Activated naive CD4-positive, alpha-beta T cell treated with anti-CD3 and anti-CD28 coated beads for 36 hours (primary cell): ENCODE results near the gene CLTCL1. TPM values are rescaled to one million over a fixed set of nuclear protein-coding genes. Genes with fewer than 3 reads are reported as not detected.
"Not testable (repeated sequence)": the region's sequence is repeated elsewhere in the genome, so short reads cannot be mapped to it uniquely, and the experiment has no call there.

Experiments
- CTCF ChIA-PET: fragments of 350-600 bp; sonication (Branson Sonifier 250); formaldehyde crosslinking; loops from one replicate; lab custom pipeline; 2021; ENCODE audit warnings: antibody characterized with exemption; lab: Charles Lee
- DNase-seq: peaks from one replicate; pipeline ENCODE4 v3.0.0-alpha.2; 2020
- H3K27ac Mint-ChIP-seq: one replicate; pipeline ENCODE4 v1.8.0; 2021; ENCODE audit warnings: mild to moderate bottlenecking, mixed read lengths
- H3K27me3 Mint-ChIP-seq: one replicate; pipeline ENCODE4 v1.8.0; 2021; ENCODE audit warnings: low read depth, mixed read lengths
- H3K36me3 Mint-ChIP-seq: one replicate; pipeline ENCODE4 v1.8.0; 2021; ENCODE audit warnings: low read depth, mixed read lengths
- H3K4me1 Mint-ChIP-seq: one replicate; pipeline ENCODE4 v1.8.0; 2021; ENCODE audit warnings: low read depth, mixed read lengths
- H3K4me3 Mint-ChIP-seq: one replicate; pipeline ENCODE4 v1.8.0; 2021; ENCODE audit warnings: mild to moderate bottlenecking, moderate library complexity, mixed read lengths
- H3K9me3 Mint-ChIP-seq: one replicate; pipeline ENCODE4 v1.8.0; 2021; ENCODE audit warnings: mixed read lengths
- intact Hi-C: fragments of 100-400 bp; cut with micrococcal nuclease; formaldehyde crosslinking; loops from one replicate; pipeline ENCODE4 v1.15.1; 2023
- total RNA-seq, 2 experiments: library from RNA; stranded (reverse); gene quantifications; one replicate each; pipeline ENCODE4 v1.2.3, GENCODE V29; 2021

Gene CLTCL1
- total RNA-seq, 2 experiments from 2014 or later: 0.57 to 1.0 TPM

DNA sequence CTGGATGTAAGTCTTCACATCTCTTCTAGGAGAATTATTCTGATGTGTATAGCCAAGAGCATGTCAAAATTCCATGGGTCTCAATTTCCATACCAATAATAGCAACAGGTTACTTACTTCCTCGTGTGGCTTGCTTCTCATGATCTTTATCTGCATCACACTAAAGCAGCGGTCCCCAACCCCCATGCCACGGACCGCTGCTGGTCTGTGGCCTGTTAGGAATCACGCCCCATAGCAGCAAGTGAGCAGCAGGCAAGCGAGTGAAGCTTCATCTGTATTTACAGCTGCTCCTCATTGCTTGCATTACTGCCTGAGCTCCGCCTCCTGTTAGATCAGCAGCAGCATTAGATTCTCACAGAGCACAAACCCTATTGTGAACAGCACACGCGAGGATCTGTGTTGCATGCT lies 84.1 kb downstream of the CLTCL1 start:
- H3K36me3 Mint-ChIP-seq: no peaks in the 10 kb centered on the region
- no peak for DNase-seq
- intact Hi-C loops: no loop called here
- no peak overlapping the region for H3K27ac Mint-ChIP-seq
- no peaks in the 10 kb centered on the region for H3K4me1 Mint-ChIP-seq
- H3K4me3 Mint-ChIP-seq: no peak overlapping the region
- CTCF ChIA-PET: interaction anchor here (0.9 kb wide), 1 partner anchor 23 kb away, joined by 3 read pairs; no protein-coding TSS in a partner anchor
- H3K27me3 Mint-ChIP-seq: no peaks in the 10 kb centered on the region
- no peaks in the 10 kb centered on the region for H3K9me3 Mint-ChIP-seq

DNA sequence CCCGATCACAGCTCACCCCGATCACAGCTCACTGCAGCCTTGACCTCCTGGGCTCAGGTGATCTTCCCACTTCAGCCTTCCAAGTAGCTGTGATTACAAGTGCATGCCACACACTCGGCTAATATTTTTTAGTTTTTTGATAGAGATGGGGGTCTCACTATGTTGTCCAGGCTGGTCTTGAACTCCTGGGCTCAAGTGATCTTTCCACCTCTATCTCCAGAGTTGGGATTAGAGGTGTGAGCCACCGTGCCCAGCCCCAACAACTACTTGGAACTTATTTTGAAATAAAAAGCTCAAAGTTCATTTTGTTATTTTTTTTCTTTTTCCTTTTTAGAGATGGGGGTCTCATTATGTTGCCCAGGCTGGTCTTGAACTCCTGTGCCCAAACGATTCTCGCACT lies 85.2 kb downstream of the CLTCL1 start:
- no peaks in the 10 kb centered on the region for H3K27me3 Mint-ChIP-seq
- H3K27ac Mint-ChIP-seq: no peak overlapping the region
- intact Hi-C loops: no loop called here
- DNase-seq: no peak
- no peaks in the 10 kb centered on the region for H3K36me3 Mint-ChIP-seq
- H3K4me3 Mint-ChIP-seq: no peak overlapping the region
- H3K4me1 Mint-ChIP-seq: no peaks in the 10 kb centered on the region
- CTCF ChIA-PET: interaction anchor here (0.9 kb wide), 2 partner anchors 9 to 22 kb away, joined by 3 to 5 read pairs; no protein-coding TSS in a partner anchor
- no peaks in the 10 kb centered on the region for H3K9me3 Mint-ChIP-seq

DNA sequence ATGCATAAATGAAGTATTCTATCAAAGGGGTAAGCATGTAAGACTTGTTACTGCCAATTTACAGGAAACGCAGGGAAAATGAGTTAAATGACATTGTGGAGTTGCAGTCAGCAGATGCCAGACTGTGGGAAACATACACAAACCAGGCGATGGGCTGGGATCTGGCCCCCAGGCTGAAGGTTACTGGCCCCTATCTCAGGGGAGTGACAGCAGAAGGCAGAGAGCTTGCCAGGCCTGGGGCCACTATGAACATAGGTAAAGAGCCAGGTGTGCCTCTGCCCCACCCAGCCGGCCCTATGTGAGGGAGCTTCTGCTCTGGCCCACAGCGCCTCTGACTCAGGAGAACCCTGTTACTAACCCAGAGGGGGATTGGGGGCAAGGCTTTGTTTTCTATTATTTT lies 86.9 kb downstream of the CLTCL1 start:
- intact Hi-C loops: no loop called here
- Mint-ChIP-seq H3K4me3 (no peak overlapping the region), H3K36me3 (no peaks in the 10 kb centered on the region), H3K9me3 (no peaks in the 10 kb centered on the region), H3K4me1 (no peaks in the 10 kb centered on the region), H3K27ac (no peak overlapping the region), H3K27me3 (no peaks in the 10 kb centered on the region)
- CTCF ChIA-PET: no interaction called here
- no peak for DNase-seq

DNA sequence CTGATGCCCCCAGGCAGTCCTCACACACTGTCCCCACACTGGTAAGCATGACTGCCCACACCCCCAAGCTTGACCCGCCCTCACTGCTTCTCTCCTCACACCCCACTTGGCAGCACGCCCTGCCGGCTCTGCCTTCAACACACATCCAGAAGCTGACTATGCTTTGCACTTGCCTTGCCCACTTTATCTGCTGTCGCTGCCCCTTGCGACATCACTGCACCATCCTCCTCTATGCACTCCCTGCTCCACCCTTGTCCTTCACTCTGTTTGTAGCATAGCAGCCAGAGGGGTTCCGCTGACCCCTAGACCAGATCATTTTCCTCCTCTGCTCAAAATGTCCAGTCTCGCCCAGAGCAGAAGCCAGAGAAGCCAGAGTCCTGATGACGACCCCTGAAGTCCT lies 87.7 kb downstream of the CLTCL1 start:
- no peaks in the 10 kb centered on the region for H3K9me3 Mint-ChIP-seq
- CTCF ChIA-PET: no interaction called here
- H3K4me3 Mint-ChIP-seq: no peak overlapping the region
- H3K4me1 Mint-ChIP-seq: no peaks in the 10 kb centered on the region
- no peak for DNase-seq
- H3K27ac Mint-ChIP-seq: no peak overlapping the region
- intact Hi-C loops: no loop called here
- no peaks in the 10 kb centered on the region for H3K36me3 Mint-ChIP-seq
- no peaks in the 10 kb centered on the region for H3K27me3 Mint-ChIP-seq

DNA sequence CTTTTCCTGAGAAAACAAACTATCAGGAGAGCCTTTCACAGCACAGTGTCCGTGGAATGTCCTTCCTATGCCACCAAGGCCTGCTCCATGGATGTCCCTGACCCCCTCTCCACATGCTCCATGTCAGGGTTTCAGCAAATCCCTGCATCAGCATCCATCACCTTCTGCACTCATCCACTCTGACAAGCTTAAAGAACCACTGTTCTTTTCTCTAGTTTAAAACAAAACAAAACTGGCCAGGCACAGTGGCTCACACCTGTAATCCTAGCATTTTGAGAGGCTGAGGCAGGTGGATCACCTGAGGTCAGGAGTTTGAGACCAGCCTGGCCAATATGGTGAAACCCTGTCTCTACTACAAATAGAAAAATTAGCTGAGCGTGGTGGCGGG lies 88.7 kb downstream of the CLTCL1 start:
- H3K4me1 Mint-ChIP-seq, DNase-seq, H3K4me3 Mint-ChIP-seq, H3K36me3 Mint-ChIP-seq, H3K27ac Mint-ChIP-seq, intact Hi-C loops, H3K27me3 Mint-ChIP-seq, H3K9me3 Mint-ChIP-seq, CTCF ChIA-PET: not testable (repeated sequence)

DNA sequence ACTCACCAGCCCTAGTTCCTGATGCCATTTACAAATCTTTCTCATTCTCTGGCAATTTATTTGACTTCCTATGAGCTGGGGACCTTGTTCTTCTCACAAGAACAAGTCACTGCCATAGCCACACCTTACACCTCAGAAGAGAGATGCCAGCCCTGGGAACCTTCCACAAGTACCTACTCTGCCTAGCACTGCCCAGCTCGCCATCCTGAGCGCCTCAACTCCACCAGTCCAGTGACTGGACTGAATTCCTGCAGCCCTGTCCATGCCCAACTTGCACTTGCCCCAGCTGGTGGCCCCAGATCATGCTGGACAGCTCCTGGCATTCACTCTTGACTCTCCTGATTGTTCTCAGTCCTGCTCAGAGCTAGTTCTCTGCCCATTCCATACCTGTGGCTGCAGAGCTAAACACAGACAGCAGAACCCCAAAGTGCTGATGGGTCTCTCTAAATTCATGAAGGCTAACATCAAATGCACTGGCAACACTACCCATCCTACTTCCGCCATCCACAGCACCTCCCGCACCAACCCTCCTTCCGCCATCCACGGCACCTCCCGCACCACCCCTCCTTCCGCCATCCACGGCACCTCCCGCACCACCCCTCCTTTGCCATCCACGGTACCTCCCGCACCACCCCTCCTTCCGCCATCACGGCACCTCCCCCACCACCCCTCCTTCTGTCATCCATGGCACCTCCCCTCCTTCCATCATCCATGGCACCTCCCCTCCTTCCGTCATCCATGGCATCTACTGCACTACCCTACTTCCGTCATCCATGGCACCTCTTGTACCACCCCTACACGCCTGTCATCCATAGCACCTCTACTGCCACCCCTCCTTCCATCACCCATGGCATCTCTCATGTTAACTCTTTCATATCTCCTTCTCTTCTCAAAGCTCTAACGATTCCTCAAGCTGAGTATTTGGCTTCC lies 89.4 kb downstream of the CLTCL1 start:
- Mint-ChIP-seq H3K9me3 (no peaks in the 10 kb centered on the region), H3K36me3 (no peaks in the 10 kb centered on the region), H3K4me1 (no peaks in the 10 kb centered on the region), H3K27me3 (no peaks in the 10 kb centered on the region), H3K27ac (no peak overlapping the region), H3K4me3 (no peak overlapping the region)
- no peak for DNase-seq
- CTCF ChIA-PET: interaction anchor here (0.6 kb wide), 1 partner anchor 15 kb away, joined by 3 read pairs; no protein-coding TSS in a partner anchor
- intact Hi-C loops: no loop called here

DNA sequence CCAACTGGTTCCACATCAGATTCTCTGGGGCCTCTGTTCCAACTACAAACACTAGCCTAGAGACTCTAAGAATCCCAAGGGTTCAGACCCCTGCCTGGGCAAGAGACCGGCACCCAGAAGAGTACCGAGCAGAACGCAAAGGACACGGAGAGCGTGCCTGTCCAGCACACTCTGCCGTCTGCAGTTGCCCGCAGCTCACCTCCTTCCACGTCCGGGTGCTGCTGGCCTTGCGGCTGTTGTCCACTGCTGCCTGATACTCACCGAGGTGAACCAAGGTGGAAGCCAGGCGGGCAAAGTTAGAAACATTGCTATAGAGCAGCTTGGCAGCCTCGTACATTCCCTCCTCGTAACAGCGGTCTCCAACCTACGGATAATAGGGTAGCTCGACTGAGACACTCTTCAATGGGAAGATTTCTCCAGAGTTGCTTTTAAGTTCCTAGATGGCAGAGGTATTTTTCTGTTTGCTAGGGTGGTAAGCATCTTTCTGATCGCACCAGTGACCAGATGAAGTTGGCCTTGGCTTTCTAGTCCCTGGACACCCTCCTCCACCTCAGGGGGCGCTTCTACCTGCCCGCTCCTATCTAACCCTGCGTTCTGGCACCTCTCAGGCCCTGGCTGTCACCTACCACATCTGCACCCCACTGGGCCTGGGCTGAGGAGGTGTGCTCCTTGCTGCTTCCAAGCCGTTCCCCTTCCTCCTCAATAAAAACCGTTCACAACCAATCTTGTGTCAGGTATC lies 90.2 kb downstream of the CLTCL1 start:
- H3K36me3 Mint-ChIP-seq: no peaks in the 10 kb centered on the region
- no peak overlapping the region for H3K4me3 Mint-ChIP-seq
- H3K27ac Mint-ChIP-seq: no peak overlapping the region
- H3K9me3 Mint-ChIP-seq: no peaks in the 10 kb centered on the region
- DNase-seq: no peak
- CTCF ChIA-PET: interaction anchor here (0.6 kb wide), 1 partner anchor 14 kb away, joined by 3 read pairs; no protein-coding TSS in a partner anchor
- H3K27me3 Mint-ChIP-seq: no peaks in the 10 kb centered on the region
- no peaks in the 10 kb centered on the region for H3K4me1 Mint-ChIP-seq
- intact Hi-C loops: no loop called here

DNA sequence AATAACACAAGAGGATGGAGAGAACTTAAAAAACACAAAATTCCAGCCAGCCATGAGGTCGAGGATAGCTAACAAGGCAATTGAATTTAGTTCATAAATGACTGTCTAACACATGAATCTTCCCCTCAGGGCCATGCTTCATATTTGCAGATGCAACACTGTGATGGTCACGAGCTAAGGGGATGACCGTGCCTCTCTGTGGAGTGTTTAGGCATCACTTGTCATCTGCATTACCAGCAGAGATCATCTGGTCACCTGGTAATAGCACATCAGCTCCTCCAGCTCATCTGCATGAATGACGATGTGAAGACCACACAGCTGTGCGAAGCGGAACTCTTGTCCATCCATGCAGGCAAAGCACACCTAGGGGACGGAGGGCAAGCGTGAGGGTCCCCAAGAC lies 92.0 kb downstream of the CLTCL1 start:
- Mint-ChIP-seq H3K4me1 (peaks cover 4% of the 10 kb centered on the region), H3K36me3 (no peaks in the 10 kb centered on the region), H3K4me3 (no peak overlapping the region), H3K9me3 (no peaks in the 10 kb centered on the region), H3K27ac (no peak overlapping the region), H3K27me3 (no peaks in the 10 kb centered on the region)
- CTCF ChIA-PET: no interaction called here
- intact Hi-C loops: no loop called here
- DNase-seq: no peak

DNA sequence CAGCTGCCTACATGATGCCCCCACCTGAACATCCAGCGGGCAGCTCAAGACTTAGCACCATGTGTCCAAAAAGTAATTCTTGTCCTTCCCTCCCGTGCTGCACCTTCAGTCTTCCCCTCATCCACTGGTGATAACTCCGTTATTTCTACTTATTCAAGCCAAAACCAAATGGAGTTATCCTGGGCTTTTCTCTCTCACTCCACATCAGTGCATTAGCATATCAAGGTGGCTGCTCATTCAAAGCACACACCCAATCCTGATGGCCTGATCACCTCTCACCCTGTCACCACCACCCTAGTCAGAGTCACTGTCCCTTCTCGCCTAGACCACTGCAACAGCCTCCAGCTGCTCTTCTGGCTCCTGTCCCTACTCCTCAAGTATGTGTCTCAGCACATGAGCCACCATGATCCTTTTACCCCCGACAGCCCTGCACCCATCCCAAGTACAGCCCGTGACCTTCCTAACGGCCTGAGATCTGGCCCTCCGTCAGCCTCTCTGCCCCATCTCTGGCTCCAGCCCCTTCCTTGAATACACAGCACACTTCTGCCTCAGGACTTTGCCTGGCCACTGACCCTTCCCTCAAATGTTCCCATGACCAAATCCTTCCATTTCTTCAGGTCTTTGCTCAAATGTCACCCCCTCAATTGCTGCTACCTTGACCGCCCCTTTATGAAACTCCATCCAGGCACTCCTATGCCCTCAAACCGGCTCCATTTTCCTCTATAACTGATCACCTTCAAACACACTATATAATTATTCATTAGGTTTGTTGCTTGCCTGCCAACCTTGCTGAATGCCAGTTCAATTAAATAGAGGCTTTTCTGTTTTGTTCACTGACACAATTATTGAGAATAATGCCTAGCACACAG lies 93.3 kb downstream of the CLTCL1 start:
- Mint-ChIP-seq H3K36me3 (no peaks in the 10 kb centered on the region), H3K27me3 (no peaks in the 10 kb centered on the region), H3K4me1 (peaks cover 4% of the 10 kb centered on the region), H3K9me3 (no peaks in the 10 kb centered on the region), H3K27ac (no peak overlapping the region), H3K4me3 (no peak overlapping the region)
- no peak for DNase-seq
- intact Hi-C loops: no loop called here
- CTCF ChIA-PET: no interaction called here

DNA sequence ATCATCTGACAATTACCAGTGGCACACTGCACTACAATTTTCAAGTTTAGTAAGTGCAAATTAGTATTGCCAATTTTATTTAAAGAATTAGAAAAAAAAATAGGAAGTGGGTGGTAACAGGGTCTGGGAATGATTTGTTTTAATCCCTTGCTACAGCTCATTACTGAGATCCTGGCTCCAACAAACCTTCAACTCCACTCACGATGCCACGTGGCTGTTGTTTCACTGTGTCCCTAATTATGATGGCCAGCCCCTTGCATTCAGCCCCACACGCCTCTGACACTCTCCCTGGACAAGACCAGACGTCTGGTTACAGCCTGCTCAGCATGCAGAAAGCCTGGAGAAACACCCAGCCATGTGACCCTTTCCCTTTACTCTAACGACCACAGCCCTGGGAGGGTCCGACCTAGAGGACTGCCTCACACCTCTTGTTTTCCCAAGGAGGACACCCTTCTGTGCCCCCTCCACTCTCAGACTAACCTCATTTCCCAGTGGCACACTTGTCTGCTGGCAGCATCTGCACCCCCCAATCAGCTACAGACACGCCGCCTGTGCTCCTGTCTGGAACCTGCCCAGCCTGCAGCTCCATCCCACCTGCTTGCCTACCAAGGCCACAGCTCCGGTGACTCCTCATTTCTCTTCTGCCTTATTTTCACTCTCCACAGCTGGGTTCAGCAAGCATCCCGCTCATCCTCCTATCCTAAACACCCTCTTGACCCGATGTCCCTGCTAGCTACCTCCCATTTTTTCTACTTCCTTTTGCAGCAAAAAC lies 94.5 kb downstream of the CLTCL1 start:
- DNase-seq: no peak
- Mint-ChIP-seq H3K27ac (no peak overlapping the region), H3K4me1 (peaks cover 4% of the 10 kb centered on the region), H3K27me3 (no peaks in the 10 kb centered on the region), H3K36me3 (no peaks in the 10 kb centered on the region), H3K9me3 (no peaks in the 10 kb centered on the region), H3K4me3 (no peak overlapping the region)
- CTCF ChIA-PET: no interaction called here
- intact Hi-C loops: no loop called here

DNA sequence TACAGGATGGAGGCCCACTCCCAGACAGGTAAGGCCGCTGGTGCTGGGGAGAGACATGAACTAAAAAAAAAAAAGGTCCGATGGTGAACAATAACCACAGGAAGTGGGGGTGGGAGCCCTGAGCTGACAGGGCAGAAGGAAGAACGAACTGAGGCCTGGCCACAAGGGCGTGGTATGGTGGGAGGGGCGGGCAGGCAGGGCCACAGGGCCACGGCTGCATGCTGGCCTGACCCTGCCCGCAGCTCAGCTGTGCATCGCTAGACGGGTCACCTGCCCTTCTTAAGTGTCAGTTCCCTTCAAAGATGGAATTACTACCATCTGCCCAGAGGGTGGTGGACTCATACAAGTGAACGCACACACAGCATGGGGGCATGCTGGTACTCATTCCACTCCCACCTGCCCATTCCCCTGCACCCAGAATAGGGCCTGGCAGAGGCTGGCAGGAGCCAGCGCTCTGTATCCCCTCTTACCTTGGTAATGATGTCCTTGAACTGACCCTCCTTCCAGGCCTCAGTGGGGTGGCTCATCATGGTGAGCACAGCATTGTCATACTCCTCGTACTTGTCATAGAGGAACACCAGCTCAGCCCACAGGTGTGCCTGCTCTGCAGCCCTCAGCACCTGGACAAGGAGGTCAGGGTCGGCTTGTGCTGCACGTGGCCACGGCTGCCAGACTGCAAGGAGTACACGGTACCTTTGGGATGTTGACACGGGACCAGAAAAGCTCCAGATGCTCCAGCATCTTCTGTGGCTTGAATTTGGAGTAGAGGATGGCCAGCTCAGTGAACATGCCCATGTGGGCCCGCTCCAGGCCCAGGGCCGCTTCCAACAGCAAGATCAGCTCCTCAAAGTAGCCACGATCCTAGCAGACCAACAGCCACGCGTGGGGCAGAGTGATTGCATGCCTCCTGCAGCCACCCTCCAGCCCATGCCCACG lies 95.5 kb downstream of the CLTCL1 start:
- no peak for DNase-seq
- intact Hi-C loops: no loop called here
- no peak overlapping the region for H3K4me3 Mint-ChIP-seq
- peaks cover 4% of the 10 kb centered on the region for H3K4me1 Mint-ChIP-seq
- H3K9me3 Mint-ChIP-seq: no peaks in the 10 kb centered on the region
- H3K27me3 Mint-ChIP-seq: no peaks in the 10 kb centered on the region
- no peak overlapping the region for H3K27ac Mint-ChIP-seq
- CTCF ChIA-PET: no interaction called here
- H3K36me3 Mint-ChIP-seq: no peaks in the 10 kb centered on the region
